CD4-positive, alpha-beta T cell treated with Interleukin-17A for 1 hour (primary cell): ENCODE measurements around the gene KDM1A.
A peak's percentile ranks its signal among the peaks of the same experiment; 100 is the strongest.

ENCODE experiments used
- DNase-seq: peaks from one replicate; pipeline ENCODE4 v3.0.0-alpha.2; 2020

Gene KDM1A

GRCh38 chr1:23079025-23079424, 59.8 kb downstream of the KDM1A start:
- no peak for DNase-seq

DNA sequence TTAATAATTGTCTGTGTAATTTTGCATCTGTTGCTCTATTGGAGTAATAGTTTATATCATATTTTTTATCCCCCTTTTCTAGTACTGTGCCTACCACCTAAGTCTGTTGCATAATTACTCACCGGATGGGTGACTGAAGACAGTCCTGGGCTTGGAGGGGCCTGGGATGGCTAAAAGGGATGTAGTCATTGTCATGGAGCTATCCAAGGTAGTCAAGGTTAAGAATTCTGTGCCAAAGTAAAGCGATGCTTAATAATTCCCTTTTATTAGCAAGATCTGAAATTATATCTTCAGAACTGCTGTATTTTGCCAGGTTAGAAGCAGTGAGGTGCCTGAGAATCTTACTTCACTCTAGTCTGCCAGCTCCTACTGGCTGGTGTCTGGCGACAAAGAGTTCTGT, 61.6 kb downstream of the KDM1A start:
- no peak for DNase-seq

- DNase-seq = no peak
Measured at GRCh38 chr1:23081376-23081775, 62.1 kb downstream of the KDM1A start.

- DNase-seq = no peak
Measured at GRCh38 chr1:23083714-23084480, 64.6 kb downstream of the KDM1A start.

DNA sequence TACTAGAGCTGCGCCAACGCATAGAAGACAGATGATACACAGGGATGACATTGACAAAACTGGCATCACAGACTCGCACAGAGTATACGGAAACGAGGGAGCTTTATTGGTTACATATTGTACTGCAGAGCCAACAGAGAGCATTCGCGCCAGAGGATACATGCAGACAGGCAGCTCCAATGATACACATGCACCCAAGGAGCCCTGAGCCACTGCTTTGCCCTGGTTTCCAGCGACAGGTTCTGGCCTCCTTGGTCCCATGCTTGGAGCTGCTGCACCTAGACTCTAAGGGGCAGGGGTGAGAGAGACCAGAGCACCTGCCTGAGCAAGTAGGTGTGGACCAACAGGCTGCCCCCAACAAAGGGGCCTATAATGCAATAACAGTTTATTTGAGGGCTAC, 65.6 kb downstream of the KDM1A start:
- DNase-seq = no peak

GRCh38 chr1:23085696-23086095, 66.4 kb downstream of the KDM1A start:
- no peak for DNase-seq

GRCh38 chr1:23088027-23088426, 68.8 kb downstream of the KDM1A start:
- no peak for DNase-seq

GRCh38 chr1:23090056-23090455, 70.8 kb downstream of the KDM1A start:
- DNase-seq = no peak

GRCh38 chr1:23091545-23091944, 72.3 kb downstream of the KDM1A start:
- DNase-seq = no peak

- no peak for DNase-seq
Measured at GRCh38 chr1:23092447-23092846, 73.2 kb downstream of the KDM1A start.

- DNase-seq = no peak
Measured at GRCh38 chr1:23097316-23097715, 78.0 kb downstream of the KDM1A start.

- peak; percentile 81 for DNase-seq
Measured at GRCh38 chr1:23098463-23099170, 79.3 kb downstream of the KDM1A start.

DNA sequence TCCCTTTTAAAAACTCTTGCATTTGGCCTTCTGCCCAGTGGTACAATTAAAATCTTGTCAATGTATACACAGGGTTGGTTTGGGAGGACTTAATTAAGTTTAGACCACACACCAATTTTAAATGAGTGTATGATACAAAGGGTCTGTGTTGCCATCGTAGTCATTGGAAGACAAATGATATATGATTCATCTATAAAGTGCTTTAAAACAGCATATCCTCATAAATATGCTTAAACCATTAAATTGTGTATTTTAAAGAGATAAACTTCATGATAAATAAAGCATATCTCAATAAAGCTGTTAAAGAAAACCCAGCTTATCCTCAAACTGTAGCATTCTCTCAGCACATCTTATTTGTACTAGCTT, 79.9 kb downstream of the KDM1A start:
- no peak for DNase-seq

DNA sequence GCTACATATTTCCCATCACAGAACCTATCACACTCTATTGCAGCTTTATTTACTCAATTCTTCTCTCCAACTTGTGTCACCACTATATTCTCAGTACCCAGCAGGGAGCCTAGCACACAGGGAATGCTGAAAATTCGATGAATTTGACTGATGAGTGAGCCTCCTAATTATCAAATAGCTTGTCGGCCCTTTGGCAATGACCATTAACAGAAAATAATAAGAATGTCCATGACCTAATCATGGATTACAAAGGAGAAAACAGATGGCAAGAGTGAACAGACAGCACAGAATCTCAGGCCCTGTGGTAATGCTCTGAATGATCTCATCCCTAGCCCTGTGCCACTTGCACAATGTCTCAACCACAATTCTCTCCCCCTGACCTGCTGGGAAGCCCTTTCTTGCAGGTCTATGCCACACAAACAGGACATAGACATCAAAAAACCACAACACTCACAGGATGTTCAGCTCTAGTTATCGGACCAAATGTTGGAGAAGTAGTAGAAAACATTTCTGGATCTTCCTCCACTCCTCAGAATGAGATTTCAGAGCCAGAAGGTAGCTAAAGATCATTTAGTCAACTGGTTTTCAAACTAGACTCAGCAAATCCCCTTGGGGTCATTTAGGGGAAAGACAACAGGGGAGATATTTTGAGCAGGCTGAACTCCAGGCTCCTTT, 80.9 kb downstream of the KDM1A start:
- peak; percentile 67 for DNase-seq

DNA sequence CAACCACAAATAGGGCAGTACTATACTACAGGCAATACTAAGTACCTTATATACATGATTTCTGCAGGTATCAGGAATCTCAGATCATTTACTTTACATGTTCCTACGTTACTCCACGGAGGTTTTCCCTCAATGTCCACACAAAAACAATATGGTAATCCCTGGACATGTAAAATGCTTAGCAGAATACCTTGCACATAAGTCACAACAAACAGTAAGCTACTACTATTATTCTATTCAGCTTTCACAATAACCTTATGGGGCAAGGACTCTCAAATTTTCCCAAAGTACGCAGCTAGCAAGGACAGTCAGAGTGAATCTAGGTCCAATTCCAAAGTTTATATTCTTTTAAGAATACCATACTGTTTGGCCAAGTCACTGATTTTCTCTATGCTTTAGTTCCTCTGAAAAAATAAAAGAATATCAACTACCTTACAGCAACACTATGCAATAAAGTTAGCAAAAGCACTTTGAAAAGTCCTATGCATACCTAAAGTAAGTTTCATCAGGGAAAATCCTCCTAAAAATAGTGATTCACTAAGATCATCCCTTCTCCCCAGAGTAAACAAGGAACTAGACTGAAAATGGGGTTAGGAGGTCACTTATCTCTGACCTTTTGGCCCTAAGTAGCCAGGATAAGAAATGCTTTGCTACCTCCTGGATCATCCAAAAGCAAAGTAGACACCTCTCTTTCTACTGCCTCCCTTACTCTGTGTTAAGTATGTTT, 82.0 kb downstream of the KDM1A start:
- DNase-seq = no peak

- DNase-seq = no peak
Measured at GRCh38 chr1:23101887-23102286, 82.6 kb downstream of the KDM1A start.

DNA sequence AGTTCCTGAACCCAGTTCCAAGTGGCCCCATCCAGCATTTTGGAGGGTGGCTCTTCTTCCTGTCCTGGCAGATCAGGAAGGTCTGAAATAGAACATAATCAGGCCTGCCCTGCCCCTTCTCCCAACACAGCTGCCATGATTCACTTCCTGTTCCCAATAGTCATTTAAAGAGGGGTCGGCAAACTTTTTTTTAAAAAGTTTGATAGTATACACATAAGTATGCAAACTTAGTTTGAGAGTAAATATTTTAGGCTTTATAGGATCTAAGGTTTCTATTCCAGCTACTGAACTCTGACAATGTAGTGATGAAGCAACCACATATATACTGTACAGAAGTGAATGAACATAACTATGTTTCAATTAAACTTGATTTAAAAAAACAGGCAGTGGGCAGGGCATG, 83.0 kb downstream of the KDM1A start:
- DNase-seq = no peak

- DNase-seq = peak; percentile 76
Measured at GRCh38 chr1:23103001-23103889, 84.0 kb downstream of the KDM1A start.

DNA sequence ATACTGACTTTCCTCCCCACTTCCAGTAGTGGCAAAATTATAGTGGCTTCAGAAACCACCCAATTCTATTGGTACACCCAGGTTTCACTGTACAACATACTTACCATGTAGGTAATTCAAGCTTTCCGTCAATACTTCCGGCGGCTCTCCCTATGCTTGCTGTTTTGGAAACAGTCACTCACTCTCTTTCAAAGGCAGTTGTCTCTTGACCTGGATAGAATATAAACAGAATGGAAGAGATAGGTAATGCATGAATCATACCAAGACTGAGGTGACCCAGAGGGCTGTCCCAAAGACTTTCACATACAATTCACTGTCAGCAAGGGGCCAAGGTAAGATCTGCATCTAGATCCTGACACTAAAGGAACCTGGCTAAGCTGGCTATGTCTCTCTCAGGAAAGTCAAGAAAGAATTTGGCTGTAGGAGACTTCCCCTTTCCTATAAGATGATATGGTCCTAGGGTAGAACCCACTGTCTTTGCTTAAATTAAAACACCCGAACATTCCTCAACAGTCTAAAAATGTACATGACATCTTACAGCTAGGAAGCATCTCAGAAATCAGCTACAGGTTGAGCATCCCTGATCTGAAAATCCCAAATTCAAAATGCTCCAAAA, 89.8 kb downstream of the KDM1A start:
- peak; percentile 27 for DNase-seq

DNA sequence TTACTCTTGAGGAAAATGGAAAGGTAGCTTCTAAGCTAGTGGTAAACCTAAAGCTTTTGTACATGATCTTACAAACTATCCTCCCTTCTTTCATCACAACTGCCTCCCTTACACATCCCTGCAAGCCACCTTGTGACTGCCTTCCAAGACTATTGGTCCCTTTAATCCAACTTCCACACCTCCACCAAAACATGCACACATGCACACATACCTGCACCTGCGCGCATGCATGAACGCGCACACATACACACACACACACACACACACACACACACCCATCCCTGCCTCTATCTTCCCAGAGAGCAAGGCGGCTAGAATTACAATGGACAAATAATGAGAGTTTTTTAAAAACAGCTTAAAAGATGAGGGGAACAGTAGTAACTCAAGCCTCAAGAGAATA, 91.1 kb downstream of the KDM1A start:
- DNase-seq = no peak

- no peak for DNase-seq
Measured at GRCh38 chr1:23111600-23112535, 92.6 kb downstream of the KDM1A start.
